ENCODE measurements around the gene CPA2. TPM values are rescaled to one million over a fixed set of nuclear protein-coding genes. Genes with fewer than 3 reads are reported as not detected.
"Not testable (repeated sequence)": the region's sequence is repeated elsewhere in the genome, so short reads cannot be mapped to it uniquely, and the experiment has no call there.

CPA2 gene
- total RNA-seq, 2 donors from 2014 or later: 0.41 TPM; not detected in 1

GRCh38 chr7:130248842-130249241 is 17.8 kb upstream of the CPA2 start:
- ATAC-seq (ENCODE audit: insufficient number of reproducible peaks, low FRiP score, low read depth); H3K9me3 ChIP-seq; H3K4me3 ChIP-seq; DNase-seq (ENCODE audit: low spot score); H3K27me3 ChIP-seq (replicated peaks; ENCODE audit: insufficient read depth); H3K36me3 ChIP-seq; H3K27ac ChIP-seq; H3K4me1 ChIP-seq (ENCODE audit: control insufficient read depth in 1 of 2, low read depth in 2 of 2): not testable (repeated sequence)

GRCh38 chr7:130249626-130250025 is 17.0 kb upstream of the CPA2 start:
- H3K27me3 ChIP-seq (replicated peaks; ENCODE audit: insufficient read depth); ATAC-seq (ENCODE audit: insufficient number of reproducible peaks, low FRiP score, low read depth): not testable (repeated sequence)

DNA sequence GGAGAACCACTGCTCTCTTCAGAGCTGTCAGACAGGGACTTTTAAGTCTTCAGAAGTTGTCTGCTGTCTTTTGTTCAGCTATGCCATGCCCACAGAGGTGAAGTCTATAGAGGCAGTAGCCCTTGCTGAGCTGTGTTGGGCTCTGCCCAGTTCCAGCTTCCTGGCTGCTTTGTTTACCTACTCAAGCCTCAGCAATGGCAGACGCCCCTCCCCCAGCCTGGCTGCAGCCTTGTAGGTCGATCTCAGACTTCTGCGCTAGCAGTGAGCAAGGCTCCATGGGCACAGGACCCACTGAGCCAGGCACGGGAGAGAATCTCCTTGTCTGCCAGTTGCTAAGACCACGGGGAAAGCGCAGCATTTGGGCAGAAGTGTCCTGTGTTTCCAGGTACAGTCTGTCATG is 12.1 kb upstream of the CPA2 start:
- Histone ChIP-seq H3K27me3 (replicated peaks; ENCODE audit: insufficient read depth) (no peaks in the 10 kb centered on the region), H3K4me1 (ENCODE audit: control insufficient read depth in 1 of 2, low read depth in 2 of 2) (no peaks in the 10 kb centered on the region), H3K36me3 (no peaks in the 10 kb centered on the region), H3K9me3 (peaks cover 5% of the 10 kb centered on the region), H3K27ac (no peak overlapping the region), H3K4me3 (no peak overlapping the region)
- TF ChIP-seq CTCF (IDR thresholded peaks at IDR 0.05): no peak
- DNase-seq (ENCODE audit: low spot score): no peak
- no peak for ATAC-seq (ENCODE audit: insufficient number of reproducible peaks, low FRiP score, low read depth)

More at GRCh38 chr7:130249626-130250025, 17.0 kb upstream of the CPA2 start:
- H3K4me3 ChIP-seq; H3K27ac ChIP-seq; H3K9me3 ChIP-seq; H3K4me1 ChIP-seq (ENCODE audit: control insufficient read depth in 1 of 2, low read depth in 2 of 2); H3K36me3 ChIP-seq; DNase-seq (ENCODE audit: low spot score): not testable (repeated sequence)

DNA sequence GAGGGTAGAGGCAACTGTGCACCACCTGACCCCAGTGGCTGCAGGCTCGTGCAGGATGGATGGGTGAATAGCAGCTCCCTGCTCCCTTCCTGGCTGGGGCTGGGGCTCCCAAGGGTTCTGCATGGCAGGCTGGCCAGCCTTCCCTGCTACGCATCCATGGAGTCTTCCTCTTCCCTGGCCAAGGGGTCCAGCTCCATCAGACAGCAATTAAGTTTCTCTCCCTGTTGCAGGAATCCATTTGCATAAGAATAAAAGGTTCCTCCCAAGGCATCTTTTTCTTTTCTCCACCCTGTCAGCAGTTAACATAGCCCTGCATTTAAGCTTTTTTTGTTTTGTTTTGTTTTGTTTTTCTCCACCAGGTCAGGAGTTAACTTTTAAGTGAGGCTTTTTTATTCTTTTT is 10.0 kb upstream of the CPA2 start:
- Histone ChIP-seq H3K4me3 (no peak overlapping the region), H3K27ac (no peak overlapping the region), H3K36me3 (no peaks in the 10 kb centered on the region), H3K9me3 (peaks cover 5% of the 10 kb centered on the region), H3K27me3 (replicated peaks; ENCODE audit: insufficient read depth) (no peaks in the 10 kb centered on the region), H3K4me1 (ENCODE audit: control insufficient read depth in 1 of 2, low read depth in 2 of 2) (no peaks in the 10 kb centered on the region)
- no peak for TF ChIP-seq CTCF (IDR thresholded peaks at IDR 0.05)
- DNase-seq (ENCODE audit: low spot score): no peak
- ATAC-seq (ENCODE audit: insufficient number of reproducible peaks, low FRiP score, low read depth): no peak

DNA sequence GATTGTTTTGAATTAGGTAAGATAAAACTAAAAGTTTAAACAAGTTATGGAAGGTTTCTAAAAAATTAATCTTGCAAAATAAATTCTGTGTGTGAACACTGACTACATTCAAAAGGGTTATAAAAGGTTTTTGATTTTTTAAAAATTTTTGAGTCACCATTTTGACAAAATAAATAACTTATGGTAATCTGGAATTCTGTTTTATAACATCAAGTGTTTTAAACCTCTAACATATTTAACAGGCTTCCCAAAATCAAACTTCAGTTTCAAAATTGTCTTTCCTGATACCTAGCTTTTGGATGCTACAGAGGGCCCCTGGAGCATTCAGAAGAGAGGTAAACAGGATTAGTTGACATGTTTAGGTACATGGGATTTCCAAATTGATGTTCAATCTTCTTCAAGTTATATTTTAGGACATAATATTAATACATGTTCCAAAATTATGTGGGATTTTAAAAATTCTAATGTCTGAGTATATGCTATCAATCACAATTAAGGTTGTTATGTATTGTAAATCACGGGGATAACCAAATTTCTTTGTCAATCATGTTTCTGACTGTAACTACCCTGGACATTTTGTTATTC is 8.1 kb upstream of the CPA2 start:
- no peak for TF ChIP-seq CTCF (IDR thresholded peaks at IDR 0.05)
- no peaks in the 10 kb centered on the region for H3K4me1 ChIP-seq (ENCODE audit: control insufficient read depth in 1 of 2, low read depth in 2 of 2)
- no peaks in the 10 kb centered on the region for H3K36me3 ChIP-seq
- no peaks in the 10 kb centered on the region for H3K27me3 ChIP-seq (replicated peaks; ENCODE audit: insufficient read depth)
- ATAC-seq (ENCODE audit: insufficient number of reproducible peaks, low FRiP score, low read depth) (no peak), DNase-seq (ENCODE audit: low spot score) (no peak)
- H3K4me3 ChIP-seq: no peak overlapping the region
- peaks cover 5% of the 10 kb centered on the region for H3K9me3 ChIP-seq
- no peak overlapping the region for H3K27ac ChIP-seq

GRCh38 chr7:130262448-130262847 is 4.2 kb upstream of the CPA2 start:
- H3K4me3 ChIP-seq: no peak overlapping the region
- TF ChIP-seq CTCF (IDR thresholded peaks at IDR 0.05): no peak
- no peaks in the 10 kb centered on the region for H3K36me3 ChIP-seq
- no peaks in the 10 kb centered on the region for H3K27me3 ChIP-seq (replicated peaks; ENCODE audit: insufficient read depth)
- DNase-seq (ENCODE audit: low spot score) (no peak), ATAC-seq (ENCODE audit: insufficient number of reproducible peaks, low FRiP score, low read depth) (no peak)
- H3K27ac ChIP-seq: no peak overlapping the region
- H3K9me3 ChIP-seq: peaks cover 5% of the 10 kb centered on the region
- H3K4me1 ChIP-seq (ENCODE audit: control insufficient read depth in 1 of 2, low read depth in 2 of 2): no peaks in the 10 kb centered on the region
